Vagina (tissue), 2 donors: ENCODE results near the gene FAM168B. TPM values are rescaled to one million over a fixed set of nuclear protein-coding genes. Genes with fewer than 3 reads are reported as not detected.
A peak's percentile ranks its signal among the peaks of the same experiment; 100 is the strongest.

ENCODE experiments used
- DNase-seq, 2 donors: peaks; one replicate each; pipeline ENCODE4 v3.0.0-alpha.2; 2017; ENCODE audit errors: extremely low spot score in 2 of 2
- H3K27ac ChIP-seq: fragments of 200-600 bp; sonication (generic); one replicate; pipeline ENCODE4 v1.5.1; 2019
- H3K27me3 ChIP-seq: fragments of 200-600 bp; sonication (generic); one replicate; pipeline ENCODE4 v1.5.1; 2019
- H3K36me3 ChIP-seq, 2 donors: fragments of 200-600 bp; sonication (generic); one replicate each; pipeline ENCODE4 v1.5.1; 2017 to 2019
- H3K4me1 ChIP-seq: fragments of 200-600 bp; sonication (generic); one replicate; pipeline ENCODE4 v1.5.1; 2019
- H3K4me3 ChIP-seq, 2 donors: fragments of 200-600 bp; sonication (generic); 1 replicate in 1 of 2; 2 replicates in 1 of 2; pipeline ENCODE4 v1.5.1; 2016 to 2019
- H3K9me3 ChIP-seq: fragments of 200-600 bp; sonication (generic); one replicate; pipeline ENCODE4 v1.5.1; 2019
- CTCF ChIP-seq, 3 experiments: fragments of 450-650 bp in 2 of 3; fragments of 200-600 bp in 1 of 3; sonication (generic) in 1 of 3; IDR thresholded peaks; one replicate each; pipeline ENCODE4 v1.5.1; 2017 to 2019; ENCODE audit warnings: antibody characterized with exemption in 3 of 3, mild to moderate bottlenecking in 2 of 3, moderate library complexity in 2 of 3
- POLR2A ChIP-seq, 2 donors: fragments of 450-650 bp; IDR thresholded peaks; one replicate each; pipeline ENCODE4 v1.6.1; 2017; ENCODE audit warnings: antibody characterized with exemption in 2 of 2, mild to moderate bottlenecking in 2 of 2, moderate library complexity in 2 of 2
- POLR2AphosphoS5 ChIP-seq, 2 donors: sonication (generic); formaldehyde crosslinking; IDR thresholded peaks; one replicate each; pipeline ENCODE4 v1.9.0; 2017; ENCODE audit warnings: antibody characterized with exemption in 2 of 2, mild to moderate bottlenecking in 2 of 2, low read depth in 1 of 2; ENCODE audit not compliant: insufficient read depth in 1 of 2
- intact Hi-C: fragments of 100-400 bp; cut with DNase I; formaldehyde crosslinking; loops from one replicate; pipeline ENCODE4 v1.15.1; 2023
- total RNA-seq: library from RNA; depleted of rRNA; stranded (reverse); fragments of >200 nt; gene quantifications from one replicate; pipeline ENCODE4 v1.2.3, GENCODE V29; 2016

Gene FAM168B
- total RNA-seq, 1 donor from 2014 or later, result 56.7 TPM

GRCh38 chr2:131104487-131105155 is 11.4 kb upstream of the FAM168B start:
- intact Hi-C loops, result no loop called here
- Histone ChIP-seq H3K36me3 (no peaks in the 10 kb centered on the region), H3K4me1 (peaks cover 27% of the 10 kb centered on the region), H3K27me3 (no peaks in the 10 kb centered on the region), H3K9me3 (no peaks in the 10 kb centered on the region), H3K27ac (peak overlapping the region; percentile 92), H3K4me3 (peak overlapping the region; percentile 68 to 90)
- DNase-seq, result peak in 1 of 2 donors; percentile 89
- TF ChIP-seq POLR2A (IDR thresholded peaks at IDR 0.05) (no peak), POLR2AphosphoS5 (IDR thresholded peaks at IDR 0.05; ENCODE audit: insufficient read depth in 1 of 2, low read depth in 1 of 2) (peak in 1 of 2 donors; percentile 46), CTCF (IDR thresholded peaks at IDR 0.05) (no peak)

- intact Hi-C loops, result no loop called here
- Histone ChIP-seq H3K27me3 (no peaks in the 10 kb centered on the region), H3K9me3 (no peaks in the 10 kb centered on the region), H3K4me3 (no peak overlapping the region), H3K27ac (no peak overlapping the region), H3K36me3 (no peaks in the 10 kb centered on the region), H3K4me1 (peaks cover 27% of the 10 kb centered on the region)
- TF ChIP-seq CTCF (IDR thresholded peaks at IDR 0.05) (no peak), POLR2AphosphoS5 (IDR thresholded peaks at IDR 0.05; ENCODE audit: insufficient read depth in 1 of 2, low read depth in 1 of 2) (no peak), POLR2A (IDR thresholded peaks at IDR 0.05) (no peak)
- no peak for DNase-seq
These were observed 9.9 kb upstream of the FAM168B start for GRCh38 chr2:131103165-131103564.

- Histone ChIP-seq H3K9me3 (no peaks in the 10 kb centered on the region), H3K4me1 (peaks cover 25% of the 10 kb centered on the region), H3K27me3 (no peaks in the 10 kb centered on the region), H3K36me3 (no peaks in the 10 kb centered on the region), H3K4me3 (peak overlapping the region in 1 of 2 donors; percentile 100), H3K27ac (no peak overlapping the region)
- TF ChIP-seq POLR2AphosphoS5 (IDR thresholded peaks at IDR 0.05; ENCODE audit: insufficient read depth in 1 of 2, low read depth in 1 of 2), result no peak
- TF ChIP-seq CTCF (IDR thresholded peaks at IDR 0.05), result no peak
- TF ChIP-seq POLR2A (IDR thresholded peaks at IDR 0.05), result no peak
- intact Hi-C loops, result no loop called here
- DNase-seq, result no peak
These were observed 1.4 kb upstream of the FAM168B start for GRCh38 chr2:131094463-131095281.

GRCh38 chr2:131093696-131094462 is 619 bp upstream of the FAM168B start:
- peak in 1 of 2 donors; percentile 89 for DNase-seq
- intact Hi-C loops, result no loop called here
- no peak for TF ChIP-seq CTCF (IDR thresholded peaks at IDR 0.05)
- peak in 1 of 2 donors; percentile 89 for TF ChIP-seq POLR2AphosphoS5 (IDR thresholded peaks at IDR 0.05; ENCODE audit: insufficient read depth in 1 of 2, low read depth in 1 of 2)

More at GRCh38 chr2:131093696-131094462, 619 bp upstream of the FAM168B start:
- Histone ChIP-seq H3K9me3 (no peaks in the 10 kb centered on the region), H3K27ac (peak overlapping the region; percentile 94), H3K27me3 (no peaks in the 10 kb centered on the region), H3K4me3 (peak overlapping the region; percentile 80 to 100), H3K4me1 (peaks cover 25% of the 10 kb centered on the region), H3K36me3 (peaks cover 0 to 1% of the 10 kb centered on the region in 2 donors)
